Hepatocyte (in vitro differentiated cells): ENCODE results near the gene NANOS3.

Experiments
- EZH2 ChIP-seq: fragments of 200-600 bp; sonication (generic); IDR thresholded peaks from 2 replicates; pipeline ENCODE4 v1.6.1; 2016; ENCODE audit warnings: antibody characterized with exemption, mild to moderate bottlenecking, borderline replicate concordance
- TF ChIP-seq, protein P1 (sequence below): fragments of 200-600 bp; sonication (generic); IDR thresholded peaks from 2 replicates; pipeline ENCODE4 v1.5.1; 2016; ENCODE audit warnings: antibody characterized with exemption, mild to moderate bottlenecking; ENCODE audit not compliant: poor library complexity

DNA sequence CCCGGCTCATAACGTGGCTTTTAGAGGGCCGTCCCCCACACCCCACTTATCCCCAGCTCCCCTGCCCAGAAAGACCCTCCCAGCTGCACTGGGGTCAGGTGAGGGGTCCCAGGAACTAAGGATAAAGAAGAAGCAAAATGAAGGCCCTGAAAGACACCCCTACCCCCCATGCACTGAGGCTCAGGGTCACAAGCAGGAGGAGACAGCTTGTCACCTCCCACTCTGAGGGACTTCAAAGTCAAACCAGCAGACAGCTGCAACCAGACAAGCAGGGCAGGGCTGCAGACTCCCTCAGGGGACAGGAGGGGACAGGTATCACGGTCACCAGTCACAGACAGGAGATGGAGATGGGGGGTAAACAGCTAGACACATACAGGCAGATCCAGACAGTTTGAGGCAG is 6.1 kb upstream of the NANOS3 start:
- TF ChIP-seq, protein P1, sequence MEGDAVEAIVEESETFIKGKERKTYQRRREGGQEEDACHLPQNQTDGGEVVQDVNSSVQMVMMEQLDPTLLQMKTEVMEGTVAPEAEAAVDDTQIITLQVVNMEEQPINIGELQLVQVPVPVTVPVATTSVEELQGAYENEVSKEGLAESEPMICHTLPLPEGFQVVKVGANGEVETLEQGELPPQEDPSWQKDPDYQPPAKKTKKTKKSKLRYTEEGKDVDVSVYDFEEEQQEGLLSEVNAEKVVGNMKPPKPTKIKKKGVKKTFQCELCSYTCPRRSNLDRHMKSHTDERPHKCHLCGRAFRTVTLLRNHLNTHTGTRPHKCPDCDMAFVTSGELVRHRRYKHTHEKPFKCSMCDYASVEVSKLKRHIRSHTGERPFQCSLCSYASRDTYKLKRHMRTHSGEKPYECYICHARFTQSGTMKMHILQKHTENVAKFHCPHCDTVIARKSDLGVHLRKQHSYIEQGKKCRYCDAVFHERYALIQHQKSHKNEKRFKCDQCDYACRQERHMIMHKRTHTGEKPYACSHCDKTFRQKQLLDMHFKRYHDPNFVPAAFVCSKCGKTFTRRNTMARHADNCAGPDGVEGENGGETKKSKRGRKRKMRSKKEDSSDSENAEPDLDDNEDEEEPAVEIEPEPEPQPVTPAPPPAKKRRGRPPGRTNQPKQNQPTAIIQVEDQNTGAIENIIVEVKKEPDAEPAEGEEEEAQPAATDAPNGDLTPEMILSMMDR: no peak
- no peak for TF ChIP-seq EZH2
